Non-pigmented ciliary epithelial cell (primary cell): ENCODE data around the gene SCGB2B2.
"Not testable (repeated sequence)": the region's sequence is repeated elsewhere in the genome, so short reads cannot be mapped to it uniquely, and the experiment has no call there.

Experiments
- DNase-seq: peaks from one replicate; pipeline ENCODE4 v3.0.0-alpha.2; 2010; ENCODE audit warnings: low read depth

The SCGB2B2 gene

GRCh38 chr19:34676697-34677385 lies at the start of gene SCGB2B2:
TSS of gene SCGB2B2 (minus strand) at chr19:34677159. CDS start at chr19:34594563, 82,596 bp downstream.
- peak; percentile 5 for DNase-seq

- DNase-seq, result no peak
Observed at GRCh38 chr19:34725400-34725799, 48.4 kb upstream of the SCGB2B2 start.

GRCh38 chr19:34722353-34722752 lies 45.4 kb upstream of the SCGB2B2 start:
- DNase-seq, result no peak

- no peak for DNase-seq
Observed at GRCh38 chr19:34715357-34715756, 38.4 kb upstream of the SCGB2B2 start.

GRCh38 chr19:34713262-34713637 lies 36.3 kb upstream of the SCGB2B2 start:
- no peak for DNase-seq

GRCh38 chr19:34712395-34713261 lies 35.7 kb upstream of the SCGB2B2 start:
- DNase-seq, result peak; percentile 34

GRCh38 chr19:34711890-34712289 lies 34.9 kb upstream of the SCGB2B2 start:
- DNase-seq, result no peak

GRCh38 chr19:34707661-34708060 lies 30.7 kb upstream of the SCGB2B2 start:
- DNase-seq, result no peak

- no peak for DNase-seq
Observed at GRCh38 chr19:34692549-34692948, 15.6 kb upstream of the SCGB2B2 start.

GRCh38 chr19:34690372-34690771 lies 13.4 kb upstream of the SCGB2B2 start:
- DNase-seq, result no peak

GRCh38 chr19:34688592-34688991 lies 11.6 kb upstream of the SCGB2B2 start:
- DNase-seq, result no peak

- no peak for DNase-seq
Observed at GRCh38 chr19:34687348-34687747, 10.4 kb upstream of the SCGB2B2 start.

- DNase-seq, result no peak
Observed at GRCh38 chr19:34686455-34686854, 9.5 kb upstream of the SCGB2B2 start.

- DNase-seq, result not testable (repeated sequence)
Observed at GRCh38 chr19:34685266-34685665, 8.3 kb upstream of the SCGB2B2 start.

- no peak for DNase-seq
Observed at GRCh38 chr19:34681478-34681877, 4.5 kb upstream of the SCGB2B2 start.

- no peak for DNase-seq
Observed at GRCh38 chr19:34678421-34678820, 1.5 kb upstream of the SCGB2B2 start.

- DNase-seq, result no peak
Observed at GRCh38 chr19:34678085-34678412, 1.1 kb upstream of the SCGB2B2 start.

GRCh38 chr19:34677386-34678084 lies 576 bp upstream of the SCGB2B2 start, which contains the start of gene ZNF302:
TSS of gene ZNF302 (plus strand) at chr19:34677678. CDS start at chr19:34678805, 1,127 bp downstream.
- peak; percentile 83 for DNase-seq

- no peak for DNase-seq
Observed at GRCh38 chr19:34675919-34676318, 1.0 kb downstream of the SCGB2B2 start.

- DNase-seq, result no peak
Observed at GRCh38 chr19:34675250-34675649, 1.7 kb downstream of the SCGB2B2 start.

GRCh38 chr19:34673590-34673989 lies 3.4 kb downstream of the SCGB2B2 start:
- DNase-seq, result no peak

- DNase-seq, result no peak
Observed at GRCh38 chr19:34671972-34672371, 5.0 kb downstream of the SCGB2B2 start.

- no peak for DNase-seq
Observed at GRCh38 chr19:34669305-34669704, 7.7 kb downstream of the SCGB2B2 start.
